Activated CD4-positive, CD25-positive, alpha-beta regulatory T cell (primary cell): ENCODE measurements around the gene NT5DC4.

Source experiments
- DNase-seq, 4 experiments: peaks; one replicate each; lab custom pipeline; 2025; lab: John Stamatoyannopoulos, UW

The NT5DC4 gene

GRCh38 chr2:112784199-112785189 is 63.7 kb downstream of the NT5DC4 start, which contains the start of gene IL1A:
Gene IL1A (minus strand): TSS chr2:112784493. CDS start chr2:112783770, 723 bp downstream.
- no peak for DNase-seq

GRCh38 chr2:112787294-112787693 is 66.5 kb downstream of the NT5DC4 start:
- DNase-seq: no peak

GRCh38 chr2:112787729-112788393 is 67.0 kb downstream of the NT5DC4 start:
- no peak for DNase-seq

- DNase-seq: no peak
Observed at GRCh38 chr2:112788653-112789052, 67.8 kb downstream of the NT5DC4 start.
